HG03025 (cell line): ENCODE measurements around the gene P4HA2.

ENCODE experiments used
- ATAC-seq: cut with Tn5 transposase; IDR thresholded peaks from one replicate; pipeline ENCODE4 v1.9.1; 2021; ENCODE audit warnings: mild to moderate bottlenecking, moderate library complexity; ENCODE audit not compliant: unreplicated experiment, low FRiP score

Gene P4HA2

DNA sequence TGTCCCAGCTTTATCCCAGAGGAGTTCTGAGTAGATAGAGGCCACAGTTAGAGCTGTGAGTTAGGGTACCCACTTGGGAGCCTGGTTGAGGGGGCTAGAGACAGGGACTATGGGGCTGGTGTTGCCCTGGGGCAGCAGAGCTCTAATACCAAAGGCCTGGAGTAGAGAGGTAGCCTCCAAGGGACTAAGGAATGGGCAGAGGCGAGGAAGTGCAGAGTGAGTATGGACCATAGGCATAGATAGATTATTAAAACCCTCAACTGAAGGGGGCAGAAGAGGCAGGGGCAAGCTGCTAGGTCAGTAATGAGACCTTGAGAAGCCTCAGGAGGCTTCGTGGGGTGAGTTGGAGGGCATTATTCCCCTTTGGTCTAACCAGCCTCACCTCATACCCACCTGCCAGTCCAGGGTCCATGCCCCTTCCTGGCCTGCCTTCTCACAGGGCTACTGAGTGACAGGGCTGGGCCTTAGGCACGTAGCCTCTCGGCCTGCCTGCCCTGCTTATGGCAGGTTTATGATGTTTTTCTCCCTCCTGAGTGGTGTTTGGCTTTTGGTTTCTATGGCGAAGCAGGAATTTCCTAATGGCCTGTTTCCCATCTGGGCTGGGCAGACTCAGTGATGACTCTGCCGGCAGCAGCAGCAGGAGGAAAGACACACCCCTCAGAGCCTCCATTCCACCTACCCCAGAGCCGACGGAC, 37.8 kb upstream of the P4HA2 start:
- ATAC-seq: no peak

DNA sequence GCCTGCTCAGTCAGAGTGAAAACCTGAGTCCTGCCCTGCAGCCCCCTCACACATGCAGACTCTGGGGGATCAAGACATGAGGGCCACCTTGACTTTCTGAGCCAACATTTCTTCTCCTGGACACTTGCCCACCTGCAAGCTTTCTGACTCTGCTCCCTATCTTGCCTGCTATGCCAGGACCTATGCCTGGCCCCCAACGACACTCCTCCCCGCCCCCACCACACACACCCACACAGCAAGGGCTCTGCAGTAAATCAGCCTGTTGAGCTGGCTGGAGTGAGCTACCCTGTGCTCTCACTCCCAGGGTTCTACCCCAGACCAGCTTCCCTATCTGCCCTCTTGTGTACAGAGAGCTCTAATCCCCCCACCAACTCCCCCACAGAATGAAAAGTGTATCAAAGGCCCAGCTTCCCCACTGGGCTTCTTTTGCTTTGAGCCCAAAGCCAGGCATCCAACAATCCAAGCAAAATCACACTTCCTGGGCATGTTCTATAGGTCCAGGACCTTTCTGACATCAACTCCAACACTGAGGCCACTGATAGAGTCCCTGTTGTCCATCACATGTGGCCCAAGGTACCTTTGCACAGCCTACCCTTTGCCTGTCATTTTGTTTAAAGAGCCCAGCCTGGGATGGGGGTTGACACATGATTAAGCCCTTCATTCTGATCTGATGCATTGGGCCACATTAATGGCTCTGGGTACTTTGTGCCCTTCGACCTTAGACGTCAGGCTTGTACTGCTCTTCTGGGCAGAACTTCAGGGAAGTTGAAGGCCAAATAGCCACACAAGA, 37.1 kb upstream of the P4HA2 start:
- ATAC-seq: no peak

DNA sequence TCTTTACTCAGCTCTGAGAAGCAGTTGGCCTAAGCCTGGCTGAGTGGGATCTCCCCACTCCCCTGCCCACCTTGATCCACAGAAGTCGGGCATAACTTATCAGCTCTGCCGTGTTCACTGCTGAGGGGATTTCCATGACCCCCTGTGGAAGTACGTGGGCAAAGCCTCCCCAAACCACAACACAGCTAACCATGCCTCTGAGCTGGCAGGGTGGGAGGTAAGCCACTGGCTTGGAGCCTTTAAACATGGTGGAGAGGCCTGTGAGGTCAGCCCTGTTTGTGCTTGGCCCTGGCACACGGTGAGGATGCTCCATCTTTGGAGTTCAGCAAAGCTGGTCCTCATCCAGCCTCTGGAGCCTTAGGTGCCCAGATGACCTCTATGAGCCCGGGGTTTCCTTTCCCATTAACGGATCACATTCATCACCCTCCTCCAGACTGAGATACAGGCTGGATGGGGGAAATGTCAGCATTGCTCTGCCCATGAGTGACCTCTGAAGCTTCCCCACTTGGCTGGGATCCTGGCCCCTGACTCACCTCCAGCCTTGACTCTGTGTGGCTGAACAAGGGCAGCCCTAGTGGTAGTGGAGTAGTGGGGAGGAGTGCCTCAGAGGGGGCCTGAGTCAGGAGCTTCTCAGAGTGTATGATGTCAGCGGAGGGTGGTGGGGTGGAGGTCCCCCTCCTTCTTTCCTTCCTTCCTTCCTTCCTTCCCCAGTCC, 36.1 kb upstream of the P4HA2 start:
- ATAC-seq: no peak

DNA sequence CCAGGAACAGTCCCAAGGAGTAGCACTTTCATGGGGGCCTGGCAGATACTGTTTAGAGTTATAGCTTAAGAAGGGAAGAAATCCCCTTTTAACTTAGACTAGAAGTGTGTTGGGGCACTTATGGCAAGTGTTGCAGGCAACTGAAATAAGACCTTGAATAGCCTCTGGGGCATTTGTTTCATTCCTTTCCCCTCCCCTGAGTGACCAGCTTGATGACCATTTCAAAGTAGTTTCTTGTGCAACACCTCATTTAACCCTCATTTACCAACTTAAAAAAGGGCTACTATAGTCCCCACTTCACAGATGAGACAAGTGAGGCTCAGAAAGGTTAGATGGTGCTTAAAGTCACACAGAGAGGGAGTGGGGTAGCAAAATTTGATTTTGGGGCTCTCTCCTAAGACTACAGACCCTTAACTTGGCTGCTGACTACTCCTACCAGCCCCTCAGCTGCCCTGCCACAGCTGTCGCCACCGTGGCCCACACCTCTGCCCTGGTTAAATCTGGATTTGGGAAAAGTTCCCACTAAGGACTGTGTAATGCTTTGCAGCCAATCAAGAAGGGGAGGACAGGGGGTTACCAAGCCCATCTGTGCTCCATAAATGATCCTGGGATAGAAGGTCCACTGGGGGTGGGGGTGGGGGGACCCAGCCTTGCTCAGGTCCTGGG, 35.4 kb upstream of the P4HA2 start:
- no peak for ATAC-seq

DNA sequence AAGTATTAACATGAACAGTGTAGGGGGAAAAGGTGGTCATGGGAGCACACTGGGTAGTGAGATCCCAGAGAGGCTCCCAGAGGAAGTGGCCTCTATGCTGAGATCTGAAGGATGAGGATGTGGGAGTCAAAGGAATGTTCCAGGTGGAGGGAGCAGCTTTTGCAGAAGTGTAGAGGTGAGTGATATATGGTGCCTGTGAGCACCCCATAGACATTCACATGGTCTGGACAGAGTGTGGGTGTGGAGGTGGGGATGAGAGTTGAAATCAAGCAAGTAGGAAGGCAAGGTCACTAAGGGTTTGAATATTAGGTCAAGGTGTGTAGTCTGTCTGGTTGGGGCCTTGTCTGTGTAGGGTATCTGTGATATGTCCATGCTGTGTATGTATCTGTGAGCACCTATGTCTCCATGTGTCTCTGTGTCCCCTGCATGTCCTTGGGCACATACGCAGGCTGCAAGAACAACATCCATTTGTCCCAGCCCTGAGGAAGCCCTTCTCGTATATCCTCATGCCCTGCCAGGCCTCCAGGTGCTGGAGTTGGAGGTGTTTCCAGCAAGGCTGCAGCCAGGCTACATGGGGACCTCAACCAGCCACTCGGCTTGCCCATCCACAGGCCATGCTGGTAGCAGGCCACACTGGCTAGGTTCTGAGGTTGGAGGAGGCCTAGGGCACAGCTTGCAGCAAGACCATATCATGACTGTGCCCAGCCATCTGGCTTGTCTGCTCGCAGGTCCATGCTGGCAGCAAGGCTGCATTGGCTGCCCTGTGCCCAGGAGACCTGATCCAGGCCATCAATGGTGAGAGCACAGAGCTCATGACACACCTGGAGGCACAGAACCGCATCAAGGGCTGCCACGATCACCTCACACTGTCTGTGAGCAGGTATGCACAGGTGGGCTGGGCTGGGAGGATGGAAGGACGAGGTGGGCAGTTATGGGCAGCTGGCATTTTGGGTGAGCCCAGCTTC, 34.5 kb upstream of the P4HA2 start:
- ATAC-seq: no peak

DNA sequence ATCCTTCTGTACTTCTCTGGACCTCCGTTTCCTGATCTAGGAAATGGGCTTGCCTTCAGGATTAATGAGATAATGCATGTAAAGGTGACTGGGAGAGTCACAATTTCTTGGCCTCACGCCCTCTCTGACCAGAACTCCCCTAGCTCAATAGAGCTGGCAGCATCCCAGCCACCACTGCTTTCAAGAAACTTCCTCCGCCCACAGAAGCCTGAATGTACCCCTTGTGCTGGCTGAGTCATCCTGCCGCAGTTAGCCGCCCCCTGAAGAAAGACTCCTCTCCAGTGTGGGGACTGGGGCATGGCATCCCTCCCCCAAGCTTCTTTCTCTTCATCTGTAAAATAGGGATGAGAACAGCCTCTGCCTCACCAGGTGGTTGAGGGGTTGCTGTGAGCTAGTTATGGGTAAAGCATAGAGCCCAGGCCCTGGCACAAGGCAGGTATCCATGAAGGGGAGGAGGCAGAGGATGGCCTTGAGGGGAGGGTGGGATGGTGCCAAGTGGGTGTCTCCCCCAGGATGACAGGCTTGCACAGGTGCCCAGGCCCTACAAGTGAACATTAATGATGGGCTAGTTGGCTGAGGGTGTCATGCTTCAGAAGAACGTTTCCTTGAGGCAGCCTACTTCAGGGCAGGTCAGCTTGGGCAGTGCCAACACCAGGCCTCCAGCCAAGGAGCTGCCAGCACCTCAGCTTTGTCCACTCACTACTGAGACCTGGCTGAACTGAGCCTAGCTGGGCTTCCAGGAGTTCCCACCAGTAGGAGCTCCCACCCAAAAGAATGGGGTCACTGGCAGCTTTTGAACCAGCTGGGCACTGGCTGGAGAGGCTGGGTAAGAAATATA, 33.3 kb upstream of the P4HA2 start:
- ATAC-seq: no peak

DNA sequence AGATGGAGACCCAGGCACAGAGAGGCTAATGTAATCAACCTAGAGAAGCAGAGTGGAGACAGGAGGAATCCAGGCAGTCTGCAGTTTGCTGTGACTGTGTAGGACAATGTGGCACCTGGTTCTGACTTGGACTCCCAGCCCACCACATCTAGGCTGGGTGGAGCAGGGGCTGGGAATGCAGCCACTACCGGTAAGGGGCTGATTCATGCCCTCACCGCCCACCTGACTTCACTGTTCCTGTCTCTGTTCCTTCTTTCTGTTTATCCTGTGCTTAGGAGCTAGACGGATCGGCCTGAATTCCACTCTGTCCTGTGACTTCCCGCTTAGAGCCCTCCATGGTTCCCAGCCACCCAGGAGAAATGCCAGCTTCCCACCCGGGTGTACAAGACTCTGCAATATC, 32.4 kb upstream of the P4HA2 start:
- no peak for ATAC-seq

DNA sequence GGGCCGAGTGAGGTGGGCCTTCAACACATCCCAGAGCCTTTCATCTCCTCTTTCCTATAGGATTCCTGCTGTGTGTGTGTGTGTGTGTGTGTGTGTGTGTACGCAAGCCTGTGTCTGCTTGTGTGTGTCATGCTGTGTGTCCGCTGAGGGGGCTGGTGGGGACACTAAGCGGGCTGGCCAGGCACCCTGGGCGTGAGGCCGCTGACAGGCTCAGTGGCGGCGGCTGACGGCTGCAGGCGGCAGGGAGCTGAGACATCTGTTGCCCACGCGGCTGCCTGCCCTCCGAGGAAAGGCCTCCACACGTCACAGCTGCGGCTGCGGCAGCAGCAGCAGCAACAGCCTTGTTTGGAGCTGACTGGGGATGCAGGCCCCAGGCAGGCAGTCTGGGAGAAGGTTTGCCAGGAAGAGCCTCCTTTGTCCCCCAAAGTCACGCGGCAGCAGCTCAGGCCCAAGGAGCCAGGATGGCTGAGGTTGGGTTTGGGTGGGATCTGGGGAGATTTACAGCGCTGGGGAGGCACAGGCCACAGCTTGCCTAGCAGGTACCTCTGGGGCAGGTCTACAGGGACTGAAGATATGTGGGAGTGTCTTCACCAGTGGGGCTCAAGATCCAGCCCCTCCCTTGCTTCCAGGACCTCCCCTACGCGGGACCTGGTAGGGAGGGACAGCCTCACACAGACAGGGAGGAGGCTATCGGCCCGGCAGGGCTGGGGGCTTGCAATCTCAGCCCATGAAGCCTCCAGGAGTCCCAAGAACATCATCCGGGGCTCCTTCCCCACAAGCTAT, 31.6 kb upstream of the P4HA2 start:
- ATAC-seq: no peak

DNA sequence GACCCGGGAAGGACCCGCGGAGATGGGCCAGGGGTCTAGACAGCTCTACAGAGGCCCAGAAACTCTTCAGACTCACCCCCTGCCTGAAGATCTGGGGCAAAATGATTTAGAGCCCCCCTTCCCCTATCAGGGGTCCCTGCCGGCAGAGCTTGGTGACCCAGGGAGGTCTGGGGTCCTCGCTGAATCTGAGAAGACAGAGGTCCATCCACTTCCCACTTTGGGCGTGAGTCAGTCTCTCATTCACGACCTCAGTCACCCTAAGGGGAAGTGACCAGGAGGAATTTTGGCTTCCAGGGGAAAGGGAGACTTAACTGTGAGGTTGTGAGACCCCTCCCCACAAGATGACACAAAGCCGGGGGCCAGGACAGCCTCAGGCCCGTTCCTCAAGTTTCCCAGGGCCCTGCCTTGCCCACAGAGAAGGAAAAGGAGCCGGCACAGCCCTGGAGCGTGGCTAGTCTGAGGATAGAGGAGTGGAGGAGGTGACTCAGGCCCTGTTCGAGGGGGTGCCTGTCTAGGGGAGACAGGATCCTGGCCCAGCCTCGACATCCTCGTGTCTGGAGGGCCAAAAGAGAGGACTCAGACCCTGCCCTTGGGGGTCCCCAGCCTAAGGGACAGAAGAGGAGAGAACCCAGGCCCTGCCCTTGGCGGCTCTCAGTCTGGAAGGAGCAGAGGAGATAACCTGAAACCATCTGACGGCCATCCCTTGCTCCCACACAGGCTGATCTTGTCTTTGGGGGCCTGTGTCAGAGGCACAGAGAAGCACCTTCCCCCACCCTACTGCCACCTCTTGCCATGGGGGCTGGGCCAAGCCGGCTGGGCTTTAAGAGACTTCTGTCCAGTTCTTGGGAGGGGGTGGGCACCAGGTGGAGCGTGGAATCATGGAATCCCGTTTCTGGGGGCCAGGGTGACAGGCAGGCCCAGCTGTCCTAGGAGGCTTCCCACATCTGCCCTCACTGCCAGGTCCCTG, 30.7 kb upstream of the P4HA2 start:
- ATAC-seq: no peak

DNA sequence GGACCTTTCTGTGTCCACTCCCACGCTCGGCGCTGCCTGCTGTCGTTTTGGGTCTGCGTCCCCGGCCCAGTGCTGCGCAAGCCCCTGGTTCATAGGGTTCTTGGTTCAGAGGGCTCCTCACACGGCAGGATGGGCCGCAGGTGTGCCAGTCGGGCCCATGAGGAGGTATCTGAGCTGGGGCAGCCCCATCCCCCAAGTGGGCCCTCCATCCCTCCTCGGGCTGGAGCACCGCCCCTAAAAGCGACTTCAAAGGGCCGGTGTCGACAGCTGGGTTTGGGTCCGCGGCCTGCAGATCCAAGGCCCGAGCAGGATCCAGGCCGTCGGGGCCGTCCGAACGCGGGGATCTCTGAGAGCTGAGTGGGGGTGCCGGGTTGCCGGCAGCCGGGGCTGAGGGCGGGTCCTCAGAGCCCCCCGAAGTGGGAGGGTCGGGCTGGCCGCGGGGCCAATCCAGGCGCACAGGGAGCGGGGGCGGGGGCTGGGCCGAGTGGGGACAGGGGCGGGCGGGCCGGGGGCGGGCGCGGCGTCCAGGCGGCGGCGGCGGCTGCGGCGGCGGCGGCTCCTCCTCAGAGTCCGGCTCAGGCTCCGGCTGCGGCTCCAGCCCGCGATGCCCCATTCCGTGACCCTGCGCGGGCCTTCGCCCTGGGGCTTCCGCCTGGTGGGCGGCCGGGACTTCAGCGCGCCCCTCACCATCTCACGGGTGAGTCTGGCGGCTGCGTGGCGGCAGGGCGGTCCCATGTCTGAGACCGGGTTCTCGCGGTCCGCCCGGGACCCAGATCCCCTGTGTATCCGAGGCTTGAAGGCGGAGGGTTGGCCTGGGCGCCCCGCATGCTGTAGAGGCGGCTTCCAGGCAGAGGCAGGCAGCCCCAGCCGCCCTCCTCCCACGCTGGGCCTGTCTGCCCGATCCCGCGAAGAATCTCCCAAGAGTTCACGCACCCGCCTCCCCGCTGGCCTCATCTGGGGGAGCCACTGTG, 29.8 kb upstream of the P4HA2 start, which contains the start of gene PDLIM4:
PDLIM4 (plus strand) TSS at position 566 of the 971 bp plus-strand sequence; CDS start at position 605, 39 bp downstream.
- no peak for ATAC-seq

DNA sequence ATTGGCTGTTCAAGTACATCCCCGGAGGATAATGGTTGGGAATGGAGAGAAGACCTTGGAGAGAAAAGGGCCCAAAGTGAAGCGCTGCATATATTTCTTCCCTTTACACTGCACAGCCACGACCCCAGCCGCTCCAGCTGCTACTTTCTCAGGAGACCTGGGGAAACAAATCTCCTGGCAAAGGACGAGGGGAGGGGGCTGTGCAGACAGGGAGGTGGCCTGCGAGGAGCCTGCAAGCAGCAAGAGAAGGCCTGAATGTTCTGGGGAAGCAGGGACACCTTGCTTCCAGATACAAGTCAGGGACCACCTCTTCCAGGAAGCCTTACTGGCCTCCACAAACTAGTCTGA, 29.1 kb upstream of the P4HA2 start:
- no peak for ATAC-seq

DNA sequence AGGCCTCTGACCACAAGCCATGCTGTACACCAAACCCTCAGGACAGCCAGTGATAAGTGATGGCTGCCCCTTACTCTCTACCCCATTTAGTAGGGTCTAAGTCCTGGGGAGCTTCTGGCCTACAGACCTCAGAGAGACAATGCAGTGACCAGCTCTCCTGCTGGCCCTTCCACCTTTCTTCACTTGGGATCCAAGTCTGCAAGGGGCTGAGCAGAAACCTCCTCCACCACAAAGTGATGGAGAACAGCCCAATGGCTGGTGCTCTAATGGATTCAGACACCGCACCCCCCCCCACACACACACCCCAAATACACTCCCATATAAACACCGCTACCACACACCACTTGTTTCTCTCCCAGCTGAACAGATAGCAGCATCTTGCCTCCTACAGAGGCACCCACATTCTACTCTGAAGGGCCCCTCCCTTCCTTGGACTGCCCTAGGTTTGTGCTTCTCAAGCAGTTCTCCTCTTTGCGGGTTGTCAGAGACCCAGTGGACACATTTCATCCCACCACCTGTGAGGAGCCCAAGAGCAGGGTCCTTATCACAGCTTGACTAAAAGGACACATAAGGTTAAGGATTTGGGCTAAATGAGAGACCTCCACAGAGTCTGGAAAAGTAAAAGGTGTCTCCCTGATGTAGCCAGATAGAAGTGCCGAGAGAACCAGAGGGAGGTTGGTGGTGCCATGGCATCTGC, 28.6 kb upstream of the P4HA2 start:
- ATAC-seq: no peak

DNA sequence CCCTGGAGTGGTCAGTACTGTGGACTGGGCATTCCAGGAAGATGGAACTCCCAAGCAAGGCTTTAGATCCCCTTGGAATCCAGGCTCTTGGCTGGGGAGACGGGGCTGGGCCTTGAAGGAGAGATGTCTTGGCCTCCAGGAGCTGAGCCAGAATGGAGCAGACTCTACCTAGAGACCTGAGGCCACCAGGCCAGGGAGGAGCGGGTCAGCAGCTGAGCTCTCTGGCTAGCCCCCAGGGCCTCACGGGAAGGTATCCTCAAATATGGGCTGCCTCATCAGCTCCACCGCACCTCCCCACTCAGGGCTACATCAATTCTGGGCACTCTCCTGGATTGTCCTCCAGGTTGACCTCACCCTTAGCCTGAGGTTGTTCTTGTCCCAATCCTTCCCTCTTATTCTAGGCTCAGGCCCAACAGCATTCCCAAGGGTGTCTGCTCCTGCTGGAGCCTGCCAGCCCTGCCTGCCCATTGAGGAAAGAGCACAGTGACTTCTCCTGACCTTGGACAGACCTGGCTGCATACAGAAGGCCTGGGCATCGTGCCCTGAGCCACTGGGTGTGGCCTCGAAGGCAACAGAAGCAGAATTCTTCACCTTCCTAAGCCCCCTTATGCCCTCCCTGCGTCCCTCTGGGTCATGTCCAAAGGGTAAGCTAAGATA, 26.8 kb upstream of the P4HA2 start:
- no peak for ATAC-seq

DNA sequence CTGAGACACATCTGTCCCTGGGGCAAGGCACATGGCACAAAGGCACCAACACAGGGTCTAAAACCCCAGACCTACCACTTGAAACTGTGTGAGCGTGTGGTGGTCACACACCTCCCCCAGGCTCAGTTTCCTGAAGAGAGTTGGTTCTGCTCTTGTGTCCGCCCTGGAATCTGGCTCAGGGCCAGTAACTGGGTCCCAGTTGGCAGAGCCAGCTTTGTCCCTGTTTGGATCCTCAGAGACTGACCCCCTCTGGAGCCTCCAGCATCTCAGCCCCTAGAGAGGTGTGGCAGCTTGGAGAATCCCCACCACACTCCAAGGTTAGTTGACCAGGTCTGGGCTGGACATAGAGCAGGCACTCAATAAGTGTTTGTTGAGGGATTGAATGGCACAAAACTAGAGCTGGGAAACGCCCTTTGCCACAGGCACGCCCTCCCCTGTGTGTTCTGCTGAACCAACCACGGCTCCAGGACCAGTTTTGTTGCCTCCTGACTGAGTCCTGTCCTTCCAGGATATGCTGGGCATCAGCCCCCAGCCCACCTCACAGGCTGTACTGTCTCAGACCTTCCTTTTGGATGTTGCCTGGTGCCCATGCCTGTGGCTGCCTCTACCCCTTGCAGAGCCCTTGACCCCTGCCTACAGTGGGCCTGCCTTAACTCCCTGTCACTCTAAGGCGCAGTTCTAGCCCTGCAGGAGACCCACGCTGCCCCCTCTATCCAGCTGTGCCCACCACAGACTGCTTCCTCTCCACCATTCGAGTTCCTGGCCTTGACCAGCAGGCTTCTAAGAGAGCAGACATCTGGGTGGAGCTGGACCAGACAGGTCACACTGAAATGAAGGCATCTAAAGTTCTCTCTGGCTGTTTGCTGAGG, 26.0 kb upstream of the P4HA2 start:
- no peak for ATAC-seq
